MM.1S (cell line): Measurements from ENCODE around the gene DYDC1.

Experiments
- CTCF ChIP-seq: fragments of 300-600 bp; sonication (generic); IDR thresholded peaks from 2 replicates; pipeline ENCODE4 v1.5.1; 2016; ENCODE audit warnings: antibody characterized with exemption, low read length, mixed read lengths
- EZH2 ChIP-seq: fragments of 300-600 bp; sonication (generic); optimal IDR thresholded peaks from 2 replicates; pipeline ENCODE3; 2017; ENCODE audit warnings: low read depth, mild to moderate bottlenecking, antibody characterized with exemption, low read length, mixed read lengths

DNA sequence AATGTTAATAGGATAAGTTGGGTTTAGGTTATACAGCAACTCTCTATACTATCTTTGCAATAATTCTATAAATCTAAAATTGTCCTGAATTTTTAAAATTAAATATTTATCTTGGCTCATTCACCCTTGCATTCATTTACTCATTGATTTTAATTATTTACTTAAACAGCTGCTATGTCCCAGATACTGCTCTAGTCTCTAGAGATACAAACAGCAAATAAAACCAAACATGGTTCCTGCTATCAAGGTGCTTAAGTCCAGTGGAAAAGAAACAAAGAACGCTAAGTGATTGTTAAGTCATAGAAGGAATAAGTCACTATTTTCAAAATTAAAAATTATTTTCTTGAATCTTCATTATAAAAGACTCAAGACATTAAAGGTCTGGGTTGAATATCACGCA lies 37.2 kb downstream of the DYDC1 start:
- TF ChIP-seq CTCF (no peak), EZH2 (no peak)
